SK-N-SH (cell line): ENCODE results near the gene ADAMTS16. TPM values are rescaled to one million over a fixed set of nuclear protein-coding genes. Genes with fewer than 3 reads are reported as not detected.

ENCODE experiments used
- CTCF ChIA-PET: fragments of 300-600, 350-600 bp; formaldehyde crosslinking; extraction: SDS; loops from one replicate; lab custom pipeline; 2021; lab: Yijun Ruan, JAX
- POLR2A ChIA-PET: fragments of 350-600 bp; sonication (Branson Sonifier 250); formaldehyde crosslinking; extraction: SDS; loops from one replicate; lab custom pipeline; 2020; ENCODE audit warnings: antibody characterized with exemption, inconsistent platforms; lab: Yijun Ruan, JAX
- DNase-seq: peaks from one replicate; pipeline ENCODE4 v3.0.0; 2012
- H2AFZ ChIP-seq: fragments of 200-600 bp; sonication (generic); 2 replicates; pipeline ENCODE4 v1.8.1; 2016; ENCODE audit warnings: antibody characterized with exemption, mild to moderate bottlenecking, low read depth
- H3F3A ChIP-seq: fragments of 200-600 bp; sonication (generic); replicated peaks from 2 replicates; pipeline ENCODE3; 2016; ENCODE audit warnings: antibody characterized with exemption, mild to moderate bottlenecking; ENCODE audit not compliant: insufficient read depth
- H3K27ac ChIP-seq, 2 experiments: fragments of 200-500 bp in 1 of 2; fragments of 200-600 bp in 1 of 2; sonication (Bioruptor generic) in 1 of 2; sonication (generic), shearing (Covaris generic) in 1 of 2; 2 replicates each; pipeline versions ENCODE4 v1.5.1 to v1.6.1; 2014 to 2016; ENCODE audit warnings: low read depth in 2 of 2, inconsistent platforms in 1 of 2, low read length in 1 of 2, mild to moderate bottlenecking in 1 of 2, mixed read lengths in 1 of 2
- H3K27me3 ChIP-seq: fragments of 200-600 bp; sonication (generic), shearing (Covaris generic); 2 replicates; pipeline ENCODE4 v1.6.1; 2016; ENCODE audit warnings: mixed run types; ENCODE audit not compliant: insufficient read depth
- H3K36me3 ChIP-seq, 2 experiments: fragments of 200-500 bp in 1 of 2; fragments of 200-600 bp in 1 of 2; sonication (Bioruptor generic) in 1 of 2; sonication (generic) in 1 of 2; replicated peaks in 1 of 2; 2 replicates each; pipeline versions ENCODE3 to v1.5.1; 2014 to 2016; ENCODE audit warnings: low read length in 1 of 2, mild to moderate bottlenecking in 1 of 2; ENCODE audit not compliant: insufficient read depth in 2 of 2, control insufficient read depth in 1 of 2
- H3K4me1 ChIP-seq, 2 experiments: fragments of 200-500 bp in 1 of 2; fragments of 200-600 bp in 1 of 2; sonication (Bioruptor generic) in 1 of 2; sonication (generic), shearing (Covaris generic) in 1 of 2; 2 replicates each; pipeline versions ENCODE4 v1.5.1 to v1.6.1; 2014 to 2016; ENCODE audit warnings: low read depth in 1 of 2, low read length in 1 of 2, mixed run types in 1 of 2; ENCODE audit not compliant: insufficient read depth in 2 of 2, control insufficient read depth in 1 of 2
- H3K4me2 ChIP-seq: fragments of 200-600 bp; sonication (generic), shearing (Covaris generic); 2 replicates; pipeline ENCODE4 v1.6.1; 2017; ENCODE audit warnings: mixed run types
- H3K4me3 ChIP-seq, 2 experiments: fragments of 200-500 bp in 1 of 2; fragments of 200-600 bp in 1 of 2; sonication (Bioruptor generic) in 1 of 2; sonication (generic), shearing (Covaris generic) in 1 of 2; 2 replicates each; pipeline versions ENCODE4 v1.5.1 to v1.8.1; 2014 to 2016; ENCODE audit warnings: low read depth in 2 of 2, inconsistent platforms in 1 of 2, low read length in 1 of 2, mild to moderate bottlenecking in 1 of 2, mixed read lengths in 1 of 2, moderate library complexity in 1 of 2
- H3K79me2 ChIP-seq: fragments of 200-600 bp; sonication (generic); 2 replicates; pipeline ENCODE4 v1.8.1; 2017; ENCODE audit warnings: mild to moderate bottlenecking; ENCODE audit not compliant: insufficient read depth
- H3K9ac ChIP-seq: fragments of 200-600 bp; sonication (generic); 2 replicates; pipeline ENCODE4 v1.6.1; 2017; ENCODE audit warnings: mixed run types
- H3K9me2 ChIP-seq: fragments of 200-600 bp; sonication (generic); 2 replicates; pipeline ENCODE4 v1.6.1; 2017; ENCODE audit warnings: mixed run types
- H3K9me3 ChIP-seq: fragments of 200-600 bp; sonication (generic); 2 replicates; pipeline ENCODE4 v1.6.1; 2017; ENCODE audit warnings: mixed run types, mild to moderate bottlenecking, moderate library complexity
- H4K20me1 ChIP-seq: fragments of 200-600 bp; sonication (generic); 2 replicates; pipeline ENCODE4 v1.6.1; 2017; ENCODE audit warnings: mild to moderate bottlenecking, mixed run types; ENCODE audit not compliant: insufficient read depth
- CHD2 ChIP-seq: fragments of 150-350 bp; IDR thresholded peaks from 2 replicates; pipeline ENCODE4 v1.6.1; 2018; ENCODE audit warnings: low read length; ENCODE audit not compliant: partially characterized antibody
- EZH2phosphoT487 ChIP-seq: fragments of 200-600 bp; sonication (generic); IDR thresholded peaks from 2 replicates; pipeline ENCODE4 v1.6.1; 2017; ENCODE audit warnings: low read depth, mixed run types, mild to moderate bottlenecking, antibody characterized with exemption, moderate library complexity, borderline replicate concordance
- FOXJ3 ChIP-seq: sonication (generic); formaldehyde crosslinking; IDR thresholded peaks from 2 replicates; pipeline ENCODE4 v1.5.1; 2020; ENCODE audit warnings: mild to moderate bottlenecking, missing genetic modification reagents
- FOXM1 ChIP-seq: IDR thresholded peaks from 2 replicates; pipeline ENCODE4 v1.4.0; 2012; ENCODE audit warnings: low read depth, mild to moderate bottlenecking
- GABPA ChIP-seq: IDR thresholded peaks from 2 replicates; pipeline ENCODE4 v1.4.0; 2012; ENCODE audit warnings: low read depth, mild to moderate bottlenecking
- GATA2 ChIP-seq: sonication (generic); formaldehyde crosslinking; IDR thresholded peaks from 2 replicates; pipeline ENCODE4 v1.5.0; 2020; ENCODE audit warnings: mild to moderate bottlenecking, missing genetic modification reagents
- IRF3 ChIP-seq: fragments of 150-350 bp; IDR thresholded peaks from 2 replicates; pipeline ENCODE4 v1.6.1; 2016; ENCODE audit warnings: mild to moderate bottlenecking, low read depth, low read length
- MAX ChIP-seq: IDR thresholded peaks from 2 replicates; pipeline ENCODE4 v1.4.0; 2012; ENCODE audit warnings: low read depth
- MEF2A ChIP-seq: IDR thresholded peaks from 2 replicates; pipeline ENCODE4 v1.4.0; 2012; ENCODE audit warnings: low read depth, borderline replicate concordance
- NRF1 ChIP-seq: IDR thresholded peaks from 2 replicates; pipeline ENCODE4 v1.6.1; 2012; ENCODE audit warnings: low read depth, mild to moderate bottlenecking, low read length
- POLR2AphosphoS5 ChIP-seq: IDR thresholded peaks from 2 replicates; pipeline ENCODE4 v1.6.1; 2012; ENCODE audit warnings: low read depth, low read length
- RAD21 ChIP-seq: IDR thresholded peaks from 2 replicates; pipeline ENCODE4 v1.6.1; 2012; ENCODE audit warnings: mild to moderate bottlenecking, low read length
- RCOR1 ChIP-seq: fragments of 150-350 bp; IDR thresholded peaks from 2 replicates; pipeline ENCODE4 v1.6.1; 2017; ENCODE audit warnings: antibody characterized with exemption, low read length
- RFX5 ChIP-seq: IDR thresholded peaks from 2 replicates; pipeline ENCODE4 v1.6.1; 2012; ENCODE audit warnings: mild to moderate bottlenecking, improper control_type of control experiment, low read length
- SMC3 ChIP-seq: IDR thresholded peaks from 2 replicates; pipeline ENCODE4 v1.6.1; 2012; ENCODE audit warnings: low read depth, low read length, improper control_type of control experiment
- TCF12 ChIP-seq: IDR thresholded peaks from 2 replicates; pipeline ENCODE4 v1.4.0; 2012
- WGBS: methylation state at CpG from one replicate; pipeline ENCODE4 v1.1.6; 2017; ENCODE audit warnings: low lambda C conversion rate; 5-methylcytosine and 5-hydroxymethylcytosine counted together
- polyA plus RNA-seq, 3 experiments: library from polyadenylated mRNA; depleted of rRNA; stranded (reverse); fragments of >200 nt; gene quantifications; 2 replicates each; pipeline ENCODE4 v1.2.3, GENCODE V29; 2012
- TF ChIP-seq, protein P1 (sequence below): fragments of 200-600 bp; sonication (generic); IDR thresholded peaks from 2 replicates; pipeline ENCODE4 v1.6.1; 2017; ENCODE audit warnings: antibody characterized with exemption, mild to moderate bottlenecking, moderate library complexity
- TF ChIP-seq, protein P2 (sequence below): fragments of 150-350 bp; IDR thresholded peaks from 2 replicates; pipeline ENCODE4 v1.6.1; 2017; ENCODE audit warnings: antibody characterized with exemption, low read length, low read depth, borderline replicate concordance
- TF ChIP-seq, protein P3 (sequence below): IDR thresholded peaks from 2 replicates; pipeline ENCODE4 v1.6.1; 2012; ENCODE audit warnings: mild to moderate bottlenecking, low read depth, low read length, moderate library complexity

Gene ADAMTS16
- polyA plus RNA-seq, 1 of the 3 experiments (the other 2 are of a cell fraction): not detected

- no peak overlapping the region for H3K9ac ChIP-seq
- no peaks in the 10 kb centered on the region for H3K27me3 ChIP-seq
- 95% methylated on average over 9 of the region's 9 CpGs for WGBS
- no peaks in the 10 kb centered on the region for H3K9me3 ChIP-seq
- H3F3A ChIP-seq: peaks cover 23% of the 10 kb centered on the region
- TF ChIP-seq GATA2 (no peak), RCOR1 (no peak), MAX (no peak)
- POLR2A ChIA-PET: no interaction called here
- no peaks in the 10 kb centered on the region for H4K20me1 ChIP-seq
- no peak overlapping the region for H3K4me2 ChIP-seq
- H3K4me3 ChIP-seq: no peak overlapping the region
- H2AFZ ChIP-seq: no peak overlapping the region
- peaks cover 4 to 8% of the 10 kb centered on the region in 2 experiments; a peak in 2 of 4 replicates for H3K4me1 ChIP-seq
- no peaks in the 10 kb centered on the region for H3K79me2 ChIP-seq
- H3K27ac ChIP-seq: no peak overlapping the region
- CTCF ChIA-PET: no interaction called here
- H3K36me3 ChIP-seq: no peaks in the 10 kb centered on the region
- no peak for DNase-seq
- no peaks in the 10 kb centered on the region for H3K9me2 ChIP-seq
These were observed 130.0 kb downstream of the ADAMTS16 start for GRCh38 chr5:5270161-5270560.

DNA sequence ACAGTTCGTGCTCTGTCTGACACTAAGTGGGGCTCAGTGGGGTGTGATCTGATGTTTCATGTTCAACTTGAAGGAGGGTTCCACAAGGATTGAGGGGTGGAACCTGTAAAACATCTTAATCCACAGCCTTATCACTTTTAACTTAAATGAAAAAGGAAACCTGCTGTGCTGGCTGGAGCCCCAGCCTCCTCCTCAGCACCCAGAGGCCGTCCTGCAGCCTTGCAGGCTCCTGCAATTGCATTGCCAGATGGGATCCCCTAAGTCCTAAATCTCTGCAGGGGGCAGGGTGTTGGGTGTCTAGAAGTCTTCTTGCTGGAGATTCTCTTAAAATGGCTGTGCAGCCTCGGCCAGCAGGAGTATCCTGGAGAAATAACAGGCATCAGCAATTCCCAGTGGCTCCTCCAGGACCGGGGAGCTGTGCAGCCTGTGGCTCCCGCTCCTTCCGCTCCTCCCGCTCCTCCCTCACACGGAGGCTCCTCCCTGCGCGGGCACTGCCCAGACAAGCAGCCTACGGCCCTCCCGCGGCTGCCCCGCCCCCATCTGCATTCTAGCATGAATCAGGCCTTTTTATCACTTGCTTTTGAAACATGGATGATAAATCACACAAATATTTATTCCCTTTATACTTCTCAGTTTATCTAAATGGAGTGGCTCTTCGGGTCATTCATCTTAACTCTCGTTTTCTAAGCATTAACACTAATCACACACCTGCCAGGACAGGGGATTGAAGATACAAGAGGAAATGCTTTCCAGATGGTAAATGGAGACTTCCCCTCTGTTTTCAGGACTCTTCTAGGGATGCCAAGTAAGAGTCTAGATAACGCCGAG is 131.0 kb downstream of the ADAMTS16 start:
- Histone ChIP-seq H4K20me1 (no peaks in the 10 kb centered on the region), H3K36me3 (no peaks in the 10 kb centered on the region), H3F3A (peaks cover 28% of the 10 kb centered on the region), H3K9me3 (no peaks in the 10 kb centered on the region), H3K9ac (peak overlapping the region; percentile 72), H3K4me1 (peaks cover 4 to 8% of the 10 kb centered on the region in 2 experiments; a peak in 2 of 4 replicates), H3K9me2 (no peaks in the 10 kb centered on the region), H3K27ac (peak overlapping the region; percentile 91 to 96), H3K27me3 (no peaks in the 10 kb centered on the region), H3K4me3 (peak overlapping the region; percentile 40 to 56), H3K4me2 (peak overlapping the region; percentile 81), H2AFZ (peak overlapping the region; percentile 73), H3K79me2 (no peaks in the 10 kb centered on the region)
- 8% methylated on average over 14 of the region's 18 CpGs for WGBS
- ChIA-PET POLR2A (no interaction called here), CTCF (interaction anchor here (0.9 to 1.5 kb wide), 4 partner anchors 69 to 130 kb away, joined by 3 to 5 read pairs (median 3); no protein-coding TSS in a partner anchor)
- peak; percentile 88 for DNase-seq
- TF ChIP-seq, protein P1, sequence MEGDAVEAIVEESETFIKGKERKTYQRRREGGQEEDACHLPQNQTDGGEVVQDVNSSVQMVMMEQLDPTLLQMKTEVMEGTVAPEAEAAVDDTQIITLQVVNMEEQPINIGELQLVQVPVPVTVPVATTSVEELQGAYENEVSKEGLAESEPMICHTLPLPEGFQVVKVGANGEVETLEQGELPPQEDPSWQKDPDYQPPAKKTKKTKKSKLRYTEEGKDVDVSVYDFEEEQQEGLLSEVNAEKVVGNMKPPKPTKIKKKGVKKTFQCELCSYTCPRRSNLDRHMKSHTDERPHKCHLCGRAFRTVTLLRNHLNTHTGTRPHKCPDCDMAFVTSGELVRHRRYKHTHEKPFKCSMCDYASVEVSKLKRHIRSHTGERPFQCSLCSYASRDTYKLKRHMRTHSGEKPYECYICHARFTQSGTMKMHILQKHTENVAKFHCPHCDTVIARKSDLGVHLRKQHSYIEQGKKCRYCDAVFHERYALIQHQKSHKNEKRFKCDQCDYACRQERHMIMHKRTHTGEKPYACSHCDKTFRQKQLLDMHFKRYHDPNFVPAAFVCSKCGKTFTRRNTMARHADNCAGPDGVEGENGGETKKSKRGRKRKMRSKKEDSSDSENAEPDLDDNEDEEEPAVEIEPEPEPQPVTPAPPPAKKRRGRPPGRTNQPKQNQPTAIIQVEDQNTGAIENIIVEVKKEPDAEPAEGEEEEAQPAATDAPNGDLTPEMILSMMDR: peak; percentile 32; the same call in 1 of the 2 replicates
- TF ChIP-seq, protein P2, sequence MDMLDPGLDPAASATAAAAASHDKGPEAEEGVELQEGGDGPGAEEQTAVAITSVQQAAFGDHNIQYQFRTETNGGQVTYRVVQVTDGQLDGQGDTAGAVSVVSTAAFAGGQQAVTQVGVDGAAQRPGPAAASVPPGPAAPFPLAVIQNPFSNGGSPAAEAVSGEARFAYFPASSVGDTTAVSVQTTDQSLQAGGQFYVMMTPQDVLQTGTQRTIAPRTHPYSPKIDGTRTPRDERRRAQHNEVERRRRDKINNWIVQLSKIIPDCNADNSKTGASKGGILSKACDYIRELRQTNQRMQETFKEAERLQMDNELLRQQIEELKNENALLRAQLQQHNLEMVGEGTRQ: no peak
- TF ChIP-seq MEF2A (no peak), TCF12 (peak; percentile 83), RFX5 (no peak), FOXJ3 (CRISPR knock-in tag) (no peak), RAD21 (no peak), EZH2phosphoT487 (no peak), POLR2AphosphoS5 (no peak; the same call in 1 of the 2 replicates), CHD2 (peak; percentile 55), SMC3 (no peak), IRF3 (no peak), GABPA (no peak), FOXM1 (no peak), NRF1 (peak; percentile 62), GATA2 (no peak; the same call in 1 of the 2 replicates)
- TF ChIP-seq, protein P3, sequence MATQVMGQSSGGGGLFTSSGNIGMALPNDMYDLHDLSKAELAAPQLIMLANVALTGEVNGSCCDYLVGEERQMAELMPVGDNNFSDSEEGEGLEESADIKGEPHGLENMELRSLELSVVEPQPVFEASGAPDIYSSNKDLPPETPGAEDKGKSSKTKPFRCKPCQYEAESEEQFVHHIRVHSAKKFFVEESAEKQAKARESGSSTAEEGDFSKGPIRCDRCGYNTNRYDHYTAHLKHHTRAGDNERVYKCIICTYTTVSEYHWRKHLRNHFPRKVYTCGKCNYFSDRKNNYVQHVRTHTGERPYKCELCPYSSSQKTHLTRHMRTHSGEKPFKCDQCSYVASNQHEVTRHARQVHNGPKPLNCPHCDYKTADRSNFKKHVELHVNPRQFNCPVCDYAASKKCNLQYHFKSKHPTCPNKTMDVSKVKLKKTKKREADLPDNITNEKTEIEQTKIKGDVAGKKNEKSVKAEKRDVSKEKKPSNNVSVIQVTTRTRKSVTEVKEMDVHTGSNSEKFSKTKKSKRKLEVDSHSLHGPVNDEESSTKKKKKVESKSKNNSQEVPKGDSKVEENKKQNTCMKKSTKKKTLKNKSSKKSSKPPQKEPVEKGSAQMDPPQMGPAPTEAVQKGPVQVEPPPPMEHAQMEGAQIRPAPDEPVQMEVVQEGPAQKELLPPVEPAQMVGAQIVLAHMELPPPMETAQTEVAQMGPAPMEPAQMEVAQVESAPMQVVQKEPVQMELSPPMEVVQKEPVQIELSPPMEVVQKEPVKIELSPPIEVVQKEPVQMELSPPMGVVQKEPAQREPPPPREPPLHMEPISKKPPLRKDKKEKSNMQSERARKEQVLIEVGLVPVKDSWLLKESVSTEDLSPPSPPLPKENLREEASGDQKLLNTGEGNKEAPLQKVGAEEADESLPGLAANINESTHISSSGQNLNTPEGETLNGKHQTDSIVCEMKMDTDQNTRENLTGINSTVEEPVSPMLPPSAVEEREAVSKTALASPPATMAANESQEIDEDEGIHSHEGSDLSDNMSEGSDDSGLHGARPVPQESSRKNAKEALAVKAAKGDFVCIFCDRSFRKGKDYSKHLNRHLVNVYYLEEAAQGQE: no peak
